K562 (cell line): ENCODE data around the gene HBG1. TPM values are rescaled to one million over a fixed set of nuclear protein-coding genes. Genes with fewer than 3 reads are reported as not detected.
A peak's percentile ranks its signal among the peaks of the same experiment; 100 is the strongest.

Source experiments
- ADNP ChIP-seq: fragments of 200-800 bp; sonication (Bioruptor generic); IDR thresholded peaks from 2 replicates; pipeline ENCODE4 v1.6.1; 2016; ENCODE audit warnings: missing genetic modification characterization, missing compliant biosample characterization
- CREBBP ChIP-seq: IDR thresholded peaks from one replicate; pipeline ENCODE4 v1.6.1; 2012; ENCODE audit warnings: low read depth, mild to moderate bottlenecking, control low read depth, inconsistent platforms, low read length
- CXXC5 ChIP-seq: fragments of 250-450 bp; sonication (Bioruptor Pico); IDR thresholded peaks from 2 replicates; pipeline ENCODE4 v1.8.0; 2022; ENCODE audit warnings: inconsistent platforms, mild to moderate bottlenecking, moderate library complexity
- E2F6 ChIP-seq, 2 experiments: IDR thresholded peaks; 2 replicates each; pipeline ENCODE4 v1.6.1; 2011; ENCODE audit warnings: borderline replicate concordance in 1 of 2, control low read depth in 1 of 2, low read depth in 1 of 2, low read length in 1 of 2, mild to moderate bottlenecking in 1 of 2, mixed read lengths in 1 of 2, moderate library complexity in 1 of 2; ENCODE audit not compliant: insufficient read depth in 1 of 2, insufficient read length in 1 of 2, poor library complexity in 1 of 2, severe bottlenecking in 1 of 2; ENCODE audit errors: extremely low read depth in 1 of 2
- KLF10 ChIP-seq: fragments of 250-450 bp; sonication (Bioruptor Pico); IDR thresholded peaks from 2 replicates; pipeline ENCODE4 v1.6.1; 2021; ENCODE audit warnings: matching md5 sums
- NFE2 ChIP-seq: IDR thresholded peaks from 2 replicates; pipeline ENCODE4 v1.6.1; 2014; ENCODE audit warnings: antibody characterized with exemption, low read depth
- PTBP1 ChIP-seq: fragments of 200-400 bp; formaldehyde crosslinking; IDR thresholded peaks from 2 replicates; pipeline ENCODE4 v1.6.1; 2017; ENCODE audit warnings: low read depth, low read length
- RREB1 ChIP-seq: fragments of 250-450 bp; sonication (Bioruptor Pico); IDR thresholded peaks from 2 replicates; pipeline ENCODE4 v1.4.0; 2020
- SIRT6 ChIP-seq: IDR thresholded peaks from one replicate; pipeline ENCODE4 v1.6.1; 2012; ENCODE audit warnings: low read depth, mild to moderate bottlenecking, control low read depth, inconsistent platforms, low read length, moderate library complexity
- SP2 ChIP-seq: IDR thresholded peaks from 2 replicates; pipeline ENCODE4 v1.6.1; 2011; ENCODE audit warnings: mild to moderate bottlenecking, low read depth, low read length, moderate library complexity; ENCODE audit not compliant: poor library complexity, severe bottlenecking; ENCODE audit errors: extremely low read depth
- SRSF1 ChIP-seq: fragments of 200-400 bp; formaldehyde crosslinking; IDR thresholded peaks from 2 replicates; pipeline ENCODE4 v1.6.1; 2017; ENCODE audit warnings: mild to moderate bottlenecking, low read depth, low read length, moderate library complexity
- ZNF444 ChIP-seq: fragments of 250-450 bp; sonication (Bioruptor Pico); IDR thresholded peaks from 2 replicates; pipeline ENCODE4 v1.4.0; 2020; ENCODE audit warnings: mild to moderate bottlenecking, moderate library complexity
- polyA plus RNA-seq, 8 experiments: library from polyadenylated mRNA; depleted of rRNA in 4 of 8; stranded (reverse) in 5 of 8; unstranded in 3 of 8; fragments of >200 nt; fragmentation: Nextera tagmentation in 2 of 8; fragmentation: Illumina TruSeq in 1 of 8; extraction: Ambion mirVana in 2 of 8; extraction: Trizol in 1 of 8; gene quantifications; 2 replicates each; pipeline versions ENCODE4 v1.2.1 to v1.2.3, GENCODE V29; 2011 to 2014; ENCODE audit warnings: inconsistent platforms in 1 of 8, missing spikeins in 1 of 8
- total RNA-seq, 7 experiments: library from RNA; depleted of rRNA in 6 of 7; stranded (reverse); fragments of >200 nt in 6 of 7; fragmentation: Illumina TruSeq in 2 of 7; extraction: Trizol in 2 of 7; gene quantifications; 2 replicates each; pipeline versions ENCODE4 v1.2.1 to v1.2.3, GENCODE V29; 2011 to 2021; ENCODE audit warnings: low replicate concordance in 1 of 7
- TF ChIP-seq, protein P1 (sequence below): fragments of 450-650 bp; conservative IDR thresholded peaks from 2 replicates; pipeline ENCODE4 v1.6.1; 2016; ENCODE audit warnings: missing genetic modification characterization, low read depth, mild to moderate bottlenecking, missing compliant biosample characterization, moderate library complexity
- TF ChIP-seq, protein P2 (sequence below), 2 experiments: fragments of 250-450 bp in 1 of 2; fragments of 450-650 bp in 1 of 2; sonication (Bioruptor Pico) in 1 of 2; IDR thresholded peaks; 2 replicates each; pipeline versions ENCODE4 v1.6.1 to v1.8.0; 2016 to 2021; ENCODE audit warnings: mild to moderate bottlenecking in 2 of 2, moderate library complexity in 2 of 2, missing compliant biosample characterization in 1 of 2, missing genetic modification characterization in 1 of 2
- TF ChIP-seq, protein P3 (sequence below): fragments of 250-450 bp; sonication (Bioruptor Pico); IDR thresholded peaks from 2 replicates; pipeline ENCODE4 v1.4.0; 2020; ENCODE audit warnings: mild to moderate bottlenecking, moderate library complexity

Gene HBG1
- total and polyA plus RNA-seq, 9 of the 15 experiments (the other 6 are each of a cell fraction or from before 2014, with no cell fraction given): 1,066 to 16,338 (median 4,898) TPM

DNA sequence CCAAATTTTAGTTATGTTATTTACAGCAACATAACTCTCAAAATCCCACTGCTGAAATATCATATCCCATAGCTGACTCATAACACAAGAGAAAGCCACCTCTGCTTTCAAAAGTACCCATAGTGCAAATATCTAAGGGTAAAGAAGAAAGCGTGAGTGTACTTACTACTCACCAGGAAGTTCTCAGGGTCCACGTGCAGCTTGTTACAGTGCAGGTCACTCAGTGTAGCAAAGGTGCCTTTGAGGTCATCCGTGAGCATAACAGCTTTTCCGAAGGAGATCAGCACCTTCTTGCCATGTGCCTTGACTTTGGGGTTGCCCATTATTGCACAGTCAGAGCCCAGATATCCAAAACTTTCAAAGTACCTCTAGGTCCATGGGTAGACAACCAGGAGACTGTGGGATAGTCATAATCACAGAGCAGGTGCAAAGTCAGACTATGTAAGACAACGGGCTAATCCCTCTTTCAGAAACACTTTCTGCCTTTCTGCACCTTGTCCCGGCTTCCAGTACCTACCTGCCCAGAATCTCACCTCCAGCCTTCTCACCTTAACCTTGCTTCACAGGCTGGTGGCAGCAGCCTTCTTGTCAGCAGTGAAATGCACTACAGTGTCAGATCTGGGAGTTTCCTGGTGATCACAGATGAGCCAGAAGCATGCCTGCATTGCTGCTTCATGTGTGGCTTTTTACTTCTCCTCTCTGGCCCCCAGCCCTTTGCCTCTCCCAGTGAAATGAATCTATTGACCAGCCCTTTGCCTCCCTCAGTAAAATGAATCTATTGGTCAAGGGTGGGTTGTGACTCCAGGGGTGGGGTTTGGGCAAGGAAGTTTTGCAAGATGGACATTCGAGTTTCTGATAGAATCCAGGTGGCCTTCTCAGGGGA lies 6.5 kb downstream of the HBG1 start (continued):
- TF ChIP-seq RREB1 (no peak), NFE2 (0 out of 2 replicates have a peak, but pooled peaks have one; percentile 19), CXXC5 (CRISPR knock-in tag) (peak; percentile 44), PTBP1 (no peak), ADNP (tag) (no peak), ZNF444 (CRISPR knock-in tag) (no peak), E2F6 (IDR thresholded peaks at IDR 0.05; ENCODE audit: borderline replicate concordance in 1 of 2, extremely low read depth in 1 of 2, insufficient read depth in 1 of 2, insufficient read length in 1 of 2, low read depth in 1 of 2, low read length in 1 of 2, poor library complexity in 1 of 2, severe bottlenecking in 1 of 2) (peak; percentile 68 to 75), CREBBP (no peak), KLF10 (CRISPR knock-in tag) (0 out of 2 replicates have a peak, but pooled peaks have one; percentile 54), SIRT6 (peak; percentile 93), SP2 (no peak), SRSF1 (no peak)
- TF ChIP-seq, protein P1, sequence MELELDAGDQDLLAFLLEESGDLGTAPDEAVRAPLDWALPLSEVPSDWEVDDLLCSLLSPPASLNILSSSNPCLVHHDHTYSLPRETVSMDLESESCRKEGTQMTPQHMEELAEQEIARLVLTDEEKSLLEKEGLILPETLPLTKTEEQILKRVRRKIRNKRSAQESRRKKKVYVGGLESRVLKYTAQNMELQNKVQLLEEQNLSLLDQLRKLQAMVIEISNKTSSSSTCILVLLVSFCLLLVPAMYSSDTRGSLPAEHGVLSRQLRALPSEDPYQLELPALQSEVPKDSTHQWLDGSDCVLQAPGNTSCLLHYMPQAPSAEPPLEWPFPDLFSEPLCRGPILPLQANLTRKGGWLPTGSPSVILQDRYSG (tag): peak; percentile 56; the same call in 1 of the 2 replicates
- TF ChIP-seq, protein P2, sequence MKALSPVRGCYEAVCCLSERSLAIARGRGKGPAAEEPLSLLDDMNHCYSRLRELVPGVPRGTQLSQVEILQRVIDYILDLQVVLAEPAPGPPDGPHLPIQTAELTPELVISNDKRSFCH (CRISPR knock-in tag; IDR thresholded peaks at IDR 0.05): no peak
- TF ChIP-seq, protein P2 (tag; IDR thresholded peaks at IDR 0.05): 0 out of 2 replicates have a peak, but pooled peaks have one; percentile 39
- TF ChIP-seq, protein P3, sequence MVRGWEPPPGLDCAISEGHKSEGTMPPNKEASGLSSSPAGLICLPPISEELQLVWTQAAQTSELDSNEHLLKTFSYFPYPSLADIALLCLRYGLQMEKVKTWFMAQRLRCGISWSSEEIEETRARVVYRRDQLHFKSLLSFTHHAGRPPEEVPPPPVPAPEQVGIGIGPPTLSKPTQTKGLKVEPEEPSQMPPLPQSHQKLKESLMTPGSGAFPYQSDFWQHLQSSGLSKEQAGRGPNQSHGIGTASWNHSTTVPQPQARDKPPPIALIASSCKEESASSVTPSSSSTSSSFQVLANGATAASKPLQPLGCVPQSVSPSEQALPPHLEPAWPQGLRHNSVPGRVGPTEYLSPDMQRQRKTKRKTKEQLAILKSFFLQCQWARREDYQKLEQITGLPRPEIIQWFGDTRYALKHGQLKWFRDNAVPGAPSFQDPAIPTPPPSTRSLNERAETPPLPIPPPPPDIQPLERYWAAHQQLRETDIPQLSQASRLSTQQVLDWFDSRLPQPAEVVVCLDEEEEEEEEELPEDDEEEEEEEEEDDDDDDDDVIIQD (CRISPR knock-in tag): no peak
